Skin of body (tissue), 1 donor: Measurements from ENCODE around the gene SLC37A1. TPM values are rescaled to one million over a fixed set of nuclear protein-coding genes. Genes with fewer than 3 reads are reported as not detected.

Experiments used
- total RNA-seq: library from RNA; depleted of rRNA; stranded (reverse); fragments of >200 nt; gene quantifications from one replicate; pipeline ENCODE4 v1.2.3, GENCODE V29; 2014

SLC37A1 gene
- total RNA-seq, 1 donor from 2014 or later: 3.9 TPM

Other genes starting within 250 kb of the SLC37A1 start
- gene TFF3, start 198.4 kb upstream of the SLC37A1 start, total RNA-seq: 5.1 TPM
- gene TFF2, start 162.9 kb upstream of the SLC37A1 start, total RNA-seq: not detected
- not detected for gene TFF1, start 147.3 kb upstream of the SLC37A1 start, total RNA-seq
- 0.30 TPM for gene TMPRSS3, start 117.8 kb upstream of the SLC37A1 start, total RNA-seq
- 0.20 TPM for gene UBASH3A, start 110.0 kb upstream of the SLC37A1 start, total RNA-seq
- gene RSPH1, start 17.6 kb upstream of the SLC37A1 start, total RNA-seq: 0.39 TPM
- gene PDE9A, start 139.8 kb downstream of the SLC37A1 start, total RNA-seq: 3.4 TPM